GM19035 (cell line): Measurements from ENCODE around the gene PLEKHM3.
A peak's percentile ranks its signal among the peaks of the same experiment; 100 is the strongest.
"Not testable (repeated sequence)": the region's sequence is repeated elsewhere in the genome, so short reads cannot be mapped to it uniquely, and the experiment has no call there.

ENCODE experiments used
- ATAC-seq: cut with Tn5 transposase; IDR thresholded peaks from one replicate; pipeline ENCODE4 v1.9.1; 2021; ENCODE audit not compliant: unreplicated experiment

Gene PLEKHM3

GRCh38 chr2:208037564-208038487 is 12.5 kb upstream of the PLEKHM3 start:
- ATAC-seq, result no peak

- ATAC-seq, result no peak
Observed at GRCh38 chr2:208036357-208036756, 11.0 kb upstream of the PLEKHM3 start.

GRCh38 chr2:208034503-208035140 is 9.3 kb upstream of the PLEKHM3 start:
- ATAC-seq, result no peak

GRCh38 chr2:208033701-208034502 is 8.6 kb upstream of the PLEKHM3 start:
- peak; percentile 92 for ATAC-seq

- no peak for ATAC-seq
Observed at GRCh38 chr2:208031608-208032019, 6.3 kb upstream of the PLEKHM3 start.

GRCh38 chr2:208025814-208026184 is 472 bp upstream of the PLEKHM3 start:
- ATAC-seq, result peak; percentile 16

GRCh38 chr2:208024091-208024490 is 1.2 kb downstream of the PLEKHM3 start:
- ATAC-seq, result no peak

GRCh38 chr2:208020253-208020652 is 5.1 kb downstream of the PLEKHM3 start:
- no peak for ATAC-seq

GRCh38 chr2:208018124-208018712 is 7.1 kb downstream of the PLEKHM3 start:
- not testable (repeated sequence) for ATAC-seq

- no peak for ATAC-seq
Observed at GRCh38 chr2:208017721-208018120, 7.6 kb downstream of the PLEKHM3 start.

- no peak for ATAC-seq
Observed at GRCh38 chr2:208015475-208015874, 9.9 kb downstream of the PLEKHM3 start.

- no peak for ATAC-seq
Observed at GRCh38 chr2:208013285-208014178, 11.8 kb downstream of the PLEKHM3 start.

- ATAC-seq, result no peak
Observed at GRCh38 chr2:208012449-208012848, 12.9 kb downstream of the PLEKHM3 start.

GRCh38 chr2:208010506-208010905 is 14.8 kb downstream of the PLEKHM3 start:
- no peak for ATAC-seq

GRCh38 chr2:208006833-208007232 is 18.5 kb downstream of the PLEKHM3 start:
- ATAC-seq, result no peak

GRCh38 chr2:208006337-208006736 is 19.0 kb downstream of the PLEKHM3 start:
- ATAC-seq, result no peak

GRCh38 chr2:208001924-208002323 is 23.4 kb downstream of the PLEKHM3 start:
- no peak for ATAC-seq

- ATAC-seq, result no peak
Observed at GRCh38 chr2:208000701-208001395, 24.5 kb downstream of the PLEKHM3 start.

GRCh38 chr2:207996848-207997247 is 28.5 kb downstream of the PLEKHM3 start:
- ATAC-seq, result no peak
